HG02798 (cell line): ENCODE measurements around the gene EWSR1.

Experiments used
- ATAC-seq: cut with Tn5 transposase; IDR thresholded peaks from one replicate; pipeline ENCODE4 v1.9.1; 2021; ENCODE audit warnings: mild to moderate bottlenecking; ENCODE audit not compliant: unreplicated experiment, poor library complexity

EWSR1 gene

GRCh38 chr22:29346659-29347058, 78.6 kb downstream of the EWSR1 start:
- ATAC-seq, result no peak

- ATAC-seq, result no peak
Measured at GRCh38 chr22:29348041-29348440, 80.0 kb downstream of the EWSR1 start.

GRCh38 chr22:29348956-29349355, 80.9 kb downstream of the EWSR1 start:
- ATAC-seq, result no peak
